SK-N-SH (cell line): ENCODE measurements around the gene AGBL4. TPM values are rescaled to one million over a fixed set of nuclear protein-coding genes. Genes with fewer than 3 reads are reported as not detected.

Source experiments
- CTCF ChIA-PET: fragments of 300-600, 350-600 bp; formaldehyde crosslinking; extraction: SDS; loops from one replicate; lab custom pipeline; 2021; lab: Yijun Ruan, JAX
- POLR2A ChIA-PET: fragments of 350-600 bp; sonication (Branson Sonifier 250); formaldehyde crosslinking; extraction: SDS; loops from one replicate; lab custom pipeline; 2020; ENCODE audit warnings: antibody characterized with exemption, inconsistent platforms; lab: Yijun Ruan, JAX
- DNase-seq: peaks from one replicate; pipeline ENCODE4 v3.0.0; 2012
- H2AFZ ChIP-seq: fragments of 200-600 bp; sonication (generic); 2 replicates; pipeline ENCODE4 v1.8.1; 2016; ENCODE audit warnings: antibody characterized with exemption, mild to moderate bottlenecking, low read depth
- H3F3A ChIP-seq: fragments of 200-600 bp; sonication (generic); replicated peaks from 2 replicates; pipeline ENCODE3; 2016; ENCODE audit warnings: antibody characterized with exemption, mild to moderate bottlenecking; ENCODE audit not compliant: insufficient read depth
- H3K27ac ChIP-seq, 2 experiments: fragments of 200-500 bp in 1 of 2; fragments of 200-600 bp in 1 of 2; sonication (Bioruptor generic) in 1 of 2; sonication (generic), shearing (Covaris generic) in 1 of 2; 2 replicates each; pipeline versions ENCODE4 v1.5.1 to v1.6.1; 2014 to 2016; ENCODE audit warnings: low read depth in 2 of 2, inconsistent platforms in 1 of 2, low read length in 1 of 2, mild to moderate bottlenecking in 1 of 2, mixed read lengths in 1 of 2
- H3K27me3 ChIP-seq: fragments of 200-600 bp; sonication (generic), shearing (Covaris generic); 2 replicates; pipeline ENCODE4 v1.6.1; 2016; ENCODE audit warnings: mixed run types; ENCODE audit not compliant: insufficient read depth
- H3K36me3 ChIP-seq, 2 experiments: fragments of 200-500 bp in 1 of 2; fragments of 200-600 bp in 1 of 2; sonication (Bioruptor generic) in 1 of 2; sonication (generic) in 1 of 2; replicated peaks in 1 of 2; 2 replicates each; pipeline versions ENCODE3 to v1.5.1; 2014 to 2016; ENCODE audit warnings: low read length in 1 of 2, mild to moderate bottlenecking in 1 of 2; ENCODE audit not compliant: insufficient read depth in 2 of 2, control insufficient read depth in 1 of 2
- H3K4me1 ChIP-seq, 2 experiments: fragments of 200-500 bp in 1 of 2; fragments of 200-600 bp in 1 of 2; sonication (Bioruptor generic) in 1 of 2; sonication (generic), shearing (Covaris generic) in 1 of 2; 2 replicates each; pipeline versions ENCODE4 v1.5.1 to v1.6.1; 2014 to 2016; ENCODE audit warnings: low read depth in 1 of 2, low read length in 1 of 2, mixed run types in 1 of 2; ENCODE audit not compliant: insufficient read depth in 2 of 2, control insufficient read depth in 1 of 2
- H3K4me2 ChIP-seq: fragments of 200-600 bp; sonication (generic), shearing (Covaris generic); 2 replicates; pipeline ENCODE4 v1.6.1; 2017; ENCODE audit warnings: mixed run types
- H3K4me3 ChIP-seq, 2 experiments: fragments of 200-500 bp in 1 of 2; fragments of 200-600 bp in 1 of 2; sonication (Bioruptor generic) in 1 of 2; sonication (generic), shearing (Covaris generic) in 1 of 2; 2 replicates each; pipeline versions ENCODE4 v1.5.1 to v1.8.1; 2014 to 2016; ENCODE audit warnings: low read depth in 2 of 2, inconsistent platforms in 1 of 2, low read length in 1 of 2, mild to moderate bottlenecking in 1 of 2, mixed read lengths in 1 of 2, moderate library complexity in 1 of 2
- H3K79me2 ChIP-seq: fragments of 200-600 bp; sonication (generic); 2 replicates; pipeline ENCODE4 v1.8.1; 2017; ENCODE audit warnings: mild to moderate bottlenecking; ENCODE audit not compliant: insufficient read depth
- H3K9ac ChIP-seq: fragments of 200-600 bp; sonication (generic); 2 replicates; pipeline ENCODE4 v1.6.1; 2017; ENCODE audit warnings: mixed run types
- H3K9me2 ChIP-seq: fragments of 200-600 bp; sonication (generic); 2 replicates; pipeline ENCODE4 v1.6.1; 2017; ENCODE audit warnings: mixed run types
- H3K9me3 ChIP-seq: fragments of 200-600 bp; sonication (generic); 2 replicates; pipeline ENCODE4 v1.6.1; 2017; ENCODE audit warnings: mixed run types, mild to moderate bottlenecking, moderate library complexity
- H4K20me1 ChIP-seq: fragments of 200-600 bp; sonication (generic); 2 replicates; pipeline ENCODE4 v1.6.1; 2017; ENCODE audit warnings: mild to moderate bottlenecking, mixed run types; ENCODE audit not compliant: insufficient read depth
- CHD2 ChIP-seq: fragments of 150-350 bp; IDR thresholded peaks from 2 replicates; pipeline ENCODE4 v1.6.1; 2018; ENCODE audit warnings: low read length; ENCODE audit not compliant: partially characterized antibody
- CTCF ChIP-seq: fragments of 200-600 bp; sonication (generic); IDR thresholded peaks from 2 replicates; pipeline ENCODE4 v1.6.1; 2017; ENCODE audit warnings: antibody characterized with exemption, mild to moderate bottlenecking, moderate library complexity
- FOXJ3 ChIP-seq: sonication (generic); formaldehyde crosslinking; IDR thresholded peaks from 2 replicates; pipeline ENCODE4 v1.5.1; 2020; ENCODE audit warnings: mild to moderate bottlenecking, missing genetic modification reagents
- GABPA ChIP-seq: IDR thresholded peaks from 2 replicates; pipeline ENCODE4 v1.4.0; 2012; ENCODE audit warnings: low read depth, mild to moderate bottlenecking
- GATA2 ChIP-seq: sonication (generic); formaldehyde crosslinking; IDR thresholded peaks from 2 replicates; pipeline ENCODE4 v1.5.0; 2020; ENCODE audit warnings: mild to moderate bottlenecking, missing genetic modification reagents
- IRF3 ChIP-seq: fragments of 150-350 bp; IDR thresholded peaks from 2 replicates; pipeline ENCODE4 v1.6.1; 2016; ENCODE audit warnings: mild to moderate bottlenecking, low read depth, low read length
- MXI1 ChIP-seq: IDR thresholded peaks from 2 replicates; pipeline ENCODE4 v1.6.1; 2012; ENCODE audit warnings: mild to moderate bottlenecking, low read depth, low read length, improper control_type of control experiment
- NRF1 ChIP-seq: IDR thresholded peaks from 2 replicates; pipeline ENCODE4 v1.6.1; 2012; ENCODE audit warnings: low read depth, mild to moderate bottlenecking, low read length
- POLR2AphosphoS5 ChIP-seq: IDR thresholded peaks from 2 replicates; pipeline ENCODE4 v1.6.1; 2012; ENCODE audit warnings: low read depth, low read length
- REST ChIP-seq: IDR thresholded peaks from 2 replicates; pipeline ENCODE4 v1.6.1; 2012; ENCODE audit warnings: mild to moderate bottlenecking, low read depth, low read length, moderate library complexity
- RXRA ChIP-seq: IDR thresholded peaks from 2 replicates; pipeline ENCODE4 v1.4.0; 2012; ENCODE audit warnings: low read depth, mild to moderate bottlenecking, borderline replicate concordance
- SMC3 ChIP-seq: IDR thresholded peaks from 2 replicates; pipeline ENCODE4 v1.6.1; 2012; ENCODE audit warnings: low read depth, low read length, improper control_type of control experiment
- TAF1 ChIP-seq: IDR thresholded peaks from 2 replicates; pipeline ENCODE4 v1.6.1; 2012; ENCODE audit warnings: low read depth, mild to moderate bottlenecking, low read length, moderate library complexity, borderline replicate concordance
- ZBTB33 ChIP-seq: IDR thresholded peaks from 2 replicates; pipeline ENCODE4 v1.4.0; 2012; ENCODE audit warnings: low read depth, borderline replicate concordance
- polyA plus RNA-seq, 3 experiments: library from polyadenylated mRNA; depleted of rRNA; stranded (reverse); fragments of >200 nt; gene quantifications; 2 replicates each; pipeline ENCODE4 v1.2.3, GENCODE V29; 2012

The AGBL4 gene
- polyA plus RNA-seq, 1 of the 3 experiments (the other 2 are of a cell fraction), result 0.07 TPM

- Histone ChIP-seq H3F3A (no peaks in the 10 kb centered on the region), H3K4me2 (no peak overlapping the region), H3K4me1 (peaks cover 5 to 8% of the 10 kb centered on the region in 2 experiments; a peak in 2 of 4 replicates), H3K79me2 (no peaks in the 10 kb centered on the region), H3K9me2 (no peaks in the 10 kb centered on the region), H3K36me3 (no peaks in the 10 kb centered on the region), H3K4me3 (no peak overlapping the region), H4K20me1 (no peaks in the 10 kb centered on the region), H3K27me3 (no peaks in the 10 kb centered on the region), H2AFZ (peak overlapping the region; percentile 13; the same call in 1 of the 2 replicates), H3K27ac (no peak overlapping the region), H3K9ac (no peak overlapping the region), H3K9me3 (no peaks in the 10 kb centered on the region)
- DNase-seq, result no peak
- CTCF ChIA-PET, result interaction anchor here (1.5 kb wide), 1 partner anchor 1425 kb away, joined by 7 read pairs; no protein-coding TSS in a partner anchor
- POLR2A ChIA-PET, result no interaction called here
- TF ChIP-seq GABPA (no peak), POLR2AphosphoS5 (no peak), GATA2 (CRISPR knock-in tag) (no peak), CHD2 (no peak), SMC3 (no peak), RXRA (no peak), ZBTB33 (no peak), MXI1 (no peak), IRF3 (no peak), TAF1 (no peak), NRF1 (no peak), REST (no peak), FOXJ3 (CRISPR knock-in tag) (no peak), CTCF (no peak)
Observed at GRCh38 chr1:48924099-48924498, 1099.7 kb downstream of the AGBL4 start.
